Measurements from ENCODE around the gene RIMS1.

GRCh38 chr6:71886184-71887005 is at the start of gene RIMS1:
- TF ChIP-seq CTCF (IDR thresholded peaks at IDR 0.05; ENCODE audit: insufficient read depth, low read length, poor library complexity, severe bottlenecking) (peak; percentile 18), EZH2phosphoT487 (conservative IDR thresholded peaks at IDR 0.05; ENCODE audit: low read length) (no peak)

All from SU-DHL-6 (cell line).